Stimulated activated CD4-positive, alpha-beta T cell treated with anti-CD3 and anti-CD28 coated beads, Interleukin-1b, Interleukin-23, amount 100 ng/mL, for 4 hours (primary cell): Measurements from ENCODE around the gene SNCB.

Source experiments
- DNase-seq, 2 donors: peaks; one replicate each; pipeline ENCODE4 v3.0.0-alpha.2; 2020; ENCODE audit warnings: low read depth in 2 of 2

The SNCB gene

DNA sequence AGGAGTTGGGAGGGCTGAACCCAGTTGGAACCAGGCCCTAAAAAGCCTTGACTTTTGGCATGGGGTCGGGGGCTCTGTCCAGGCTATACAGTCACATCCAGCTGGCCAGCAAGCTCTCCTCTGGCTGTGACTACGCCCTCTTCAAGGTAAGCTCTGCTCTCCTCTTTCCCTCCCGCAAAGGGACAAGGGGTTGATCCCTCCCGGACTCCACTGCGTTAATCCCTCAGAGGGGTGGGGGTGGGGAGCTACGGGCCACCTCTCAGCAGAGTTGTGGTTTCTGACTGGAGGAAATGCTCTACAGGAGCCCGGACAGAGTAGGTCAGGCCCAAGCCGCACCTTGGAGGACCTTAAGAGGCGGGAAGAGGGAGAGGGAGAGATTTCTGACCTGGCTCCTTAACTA is 14.0 kb upstream of the SNCB start:
- DNase-seq, result no peak

DNA sequence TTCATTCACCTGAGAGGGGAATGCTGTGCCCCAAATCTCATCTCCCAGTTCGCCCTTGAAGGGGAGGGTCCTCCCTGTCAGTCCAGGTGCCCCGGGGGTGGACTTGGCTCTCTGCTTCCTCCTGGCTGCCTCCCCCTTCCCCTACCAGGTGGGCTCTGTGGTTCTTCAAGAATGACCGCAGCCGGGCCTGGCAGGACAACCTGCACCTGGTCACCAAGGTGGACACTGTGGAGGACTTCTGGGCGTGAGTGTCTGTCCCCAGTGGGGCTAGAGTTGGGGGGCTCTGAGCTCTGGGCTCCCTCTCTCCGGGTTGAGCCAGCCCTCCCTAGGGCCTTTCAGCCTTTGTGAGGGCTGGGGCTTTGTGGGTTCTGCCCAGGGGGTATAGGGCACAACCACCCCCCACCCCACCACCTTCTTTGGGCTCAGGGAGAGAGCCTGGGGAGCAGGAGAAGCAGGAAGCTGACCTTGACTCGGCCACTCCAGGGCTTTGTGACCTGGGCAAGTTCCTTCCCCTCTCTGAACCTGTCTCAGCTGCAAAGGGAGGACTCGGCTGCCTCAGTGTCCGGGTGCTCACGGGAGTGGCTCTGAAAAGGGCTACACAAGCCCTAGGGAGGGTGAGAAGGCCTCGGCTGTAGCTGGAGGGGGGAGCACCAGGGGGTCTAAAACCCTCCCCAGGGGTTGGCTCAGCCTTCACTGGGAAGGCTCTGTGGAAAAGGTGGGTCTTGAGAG is 13.3 kb upstream of the SNCB start:
- no peak for DNase-seq

DNA sequence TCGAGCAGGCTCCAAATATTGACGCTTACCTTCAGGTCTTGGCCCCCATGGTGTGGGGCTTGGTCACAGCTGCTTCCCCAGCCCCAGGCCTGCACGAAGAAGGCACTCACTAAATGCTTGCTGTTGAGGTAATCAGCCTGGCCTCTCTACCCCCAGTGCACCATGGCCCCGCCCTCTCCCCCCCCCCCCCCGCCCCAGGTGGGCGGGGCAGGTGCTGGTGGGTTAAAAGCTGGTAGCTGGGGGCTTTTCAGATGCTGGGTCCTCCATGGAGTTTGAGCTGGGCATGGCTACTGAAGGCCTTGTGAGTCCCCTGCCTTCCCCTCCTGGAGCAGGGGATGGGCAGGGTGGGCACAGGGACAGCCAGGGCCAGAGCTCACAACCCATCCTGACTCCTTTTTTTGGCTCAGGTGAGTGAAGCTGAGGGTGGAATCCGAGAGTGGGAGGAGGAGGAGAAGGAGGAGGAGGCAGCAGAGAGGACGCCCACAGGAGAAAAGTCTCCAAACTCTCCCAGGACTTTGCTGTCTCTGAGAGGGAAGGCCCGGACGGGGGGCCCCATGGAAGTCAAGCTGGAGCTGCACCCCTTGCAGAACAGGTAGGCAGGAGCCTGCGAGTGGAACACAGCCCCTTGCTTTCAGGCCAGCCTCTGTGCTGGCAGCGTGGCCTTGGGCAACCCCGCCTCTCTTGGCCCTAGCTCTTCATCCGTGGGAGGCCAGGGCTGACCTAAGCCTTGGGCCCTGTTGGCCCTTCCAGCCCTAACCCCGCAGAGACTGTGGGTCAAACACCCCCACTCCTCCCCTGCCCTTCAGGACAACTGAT is 12.5 kb upstream of the SNCB start:
- DNase-seq, result no peak

DNA sequence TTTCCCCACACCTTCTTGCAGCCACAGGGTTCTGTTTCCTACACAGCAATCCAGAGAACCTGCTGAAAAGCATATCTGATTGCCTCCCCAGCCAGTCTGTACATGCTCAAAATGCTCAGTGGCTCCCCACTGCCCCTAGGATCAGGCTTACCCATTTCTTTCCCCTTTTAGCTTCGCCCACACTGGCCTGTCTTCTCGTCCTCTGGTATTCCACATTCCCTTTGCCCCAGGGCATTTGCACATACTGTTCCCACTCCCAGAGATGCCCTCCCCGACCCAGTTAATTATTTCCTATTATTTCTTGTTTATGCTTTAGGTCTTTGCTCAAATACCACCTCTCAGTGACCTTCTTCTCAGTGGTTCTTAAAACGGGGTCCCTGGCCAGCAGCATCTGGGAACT is 10.3 kb upstream of the SNCB start:
- DNase-seq, result no peak

DNA sequence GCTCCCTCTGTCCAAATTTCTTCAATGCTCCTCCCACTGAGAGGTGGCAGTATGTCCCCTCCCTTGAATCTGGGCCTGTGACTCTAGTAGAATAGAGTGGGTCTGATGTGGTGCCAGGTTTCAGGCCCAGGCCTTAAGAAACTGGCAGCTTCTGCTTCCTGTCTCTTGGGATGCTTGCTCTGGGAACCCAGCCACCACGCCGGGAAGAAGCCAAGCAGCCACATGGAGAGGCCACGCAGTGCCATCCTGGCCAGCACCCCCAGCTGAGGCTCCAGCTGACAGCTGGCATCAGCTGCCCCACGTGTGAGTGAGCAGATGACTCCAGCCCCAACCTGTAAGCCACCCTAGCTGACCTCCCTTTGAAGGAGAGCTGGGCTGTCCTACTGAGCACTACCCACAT is 9.6 kb upstream of the SNCB start:
- DNase-seq, result no peak

DNA sequence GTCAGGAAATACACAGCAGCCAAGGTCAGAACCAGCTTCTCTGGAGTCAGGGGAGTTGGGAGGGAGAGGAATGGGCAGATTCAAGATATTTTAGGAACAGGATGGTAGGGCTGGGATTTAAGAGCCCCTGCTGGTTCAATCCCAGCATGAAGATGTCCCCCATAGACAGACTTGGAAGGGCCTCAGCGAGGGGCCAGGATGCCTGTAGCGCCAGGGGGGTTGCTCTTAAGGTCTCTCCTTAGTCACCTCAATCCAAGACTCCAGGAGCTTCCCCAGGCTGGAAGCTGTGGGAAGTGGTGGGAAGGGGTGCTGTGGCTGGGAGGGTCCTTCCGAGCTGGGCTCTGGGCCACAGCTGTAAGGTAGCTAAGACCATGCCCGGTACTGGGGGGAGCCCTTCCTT is 8.9 kb upstream of the SNCB start:
- DNase-seq, result no peak

DNA sequence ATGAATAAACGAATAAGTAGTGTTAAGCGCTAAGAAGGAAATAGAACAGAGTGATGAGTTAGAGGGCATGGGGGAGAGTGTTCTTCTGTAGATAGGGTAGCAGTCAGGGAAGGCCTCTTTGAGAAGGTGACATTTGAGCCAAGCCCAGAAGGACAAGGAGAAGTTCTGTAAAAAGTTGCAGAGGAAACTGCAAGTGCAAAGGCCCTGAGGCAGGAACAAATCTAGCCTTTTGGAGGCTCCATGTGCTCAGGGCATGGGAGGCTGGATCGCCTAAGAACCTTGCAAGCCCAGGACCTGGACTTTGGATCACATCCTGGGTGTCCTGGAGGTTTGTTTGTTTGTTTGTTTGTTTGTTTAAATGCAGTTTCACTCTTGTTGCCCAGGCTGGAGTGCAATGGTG is 8.1 kb upstream of the SNCB start:
- no peak for DNase-seq

DNA sequence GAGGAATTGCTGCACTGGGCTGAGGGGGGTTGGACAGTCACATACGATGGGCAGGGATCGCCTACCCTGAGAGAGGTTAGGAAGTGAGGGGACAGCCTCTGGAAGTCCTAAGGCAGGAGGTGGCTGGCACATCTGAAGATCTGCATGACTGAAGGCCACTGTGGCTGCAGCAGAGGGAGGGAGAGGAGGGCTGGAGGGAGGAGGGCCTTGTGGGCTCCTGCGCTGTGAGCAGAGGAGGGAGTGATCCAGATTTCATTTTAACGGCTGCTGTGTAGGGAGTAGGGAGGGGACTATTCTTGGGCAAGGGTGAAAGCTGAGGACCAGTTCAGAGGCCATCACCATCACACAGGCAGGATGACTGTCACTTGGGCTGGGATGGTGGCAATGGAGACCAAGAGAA is 7.2 kb upstream of the SNCB start:
- DNase-seq, result no peak

DNA sequence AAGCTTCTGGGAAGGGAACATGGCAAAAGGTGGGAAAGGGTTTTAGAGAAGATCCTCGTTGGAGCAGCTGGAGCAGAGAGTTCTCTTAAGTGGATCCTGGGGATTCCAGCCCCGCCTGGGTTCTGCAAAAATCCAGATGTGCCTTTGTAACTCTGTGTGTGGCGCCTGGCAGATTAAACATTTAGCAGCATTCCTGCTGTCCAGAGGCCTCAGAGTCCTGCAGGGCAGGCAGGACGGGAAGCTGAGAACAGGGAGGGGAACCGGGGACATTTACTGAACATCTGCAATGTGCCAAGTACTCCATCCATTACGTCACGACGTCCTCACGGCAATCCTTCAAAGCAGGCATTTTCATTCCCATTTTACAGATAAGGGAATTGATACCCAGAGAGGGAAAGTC is 6.1 kb upstream of the SNCB start:
- no peak for DNase-seq

DNA sequence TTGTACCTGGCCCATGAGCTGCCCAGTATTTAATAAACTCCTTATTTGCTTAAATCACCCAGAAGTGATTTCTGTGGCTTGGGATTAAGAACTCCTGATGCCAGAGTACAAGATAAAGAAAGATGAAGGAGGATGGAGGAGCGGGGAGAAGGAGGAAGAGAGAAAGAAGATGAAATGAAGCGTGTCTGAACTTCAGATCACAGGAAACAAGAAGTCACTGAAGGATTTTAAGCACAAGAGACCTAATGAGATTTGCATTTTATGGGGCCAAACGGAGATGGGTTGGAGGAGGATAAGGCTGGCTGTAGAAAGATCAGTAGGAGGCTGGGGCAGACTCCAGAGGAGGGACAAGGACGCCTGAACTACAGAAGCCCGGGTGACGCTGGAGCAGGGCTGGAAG is 3.3 kb upstream of the SNCB start:
- no peak for DNase-seq

DNA sequence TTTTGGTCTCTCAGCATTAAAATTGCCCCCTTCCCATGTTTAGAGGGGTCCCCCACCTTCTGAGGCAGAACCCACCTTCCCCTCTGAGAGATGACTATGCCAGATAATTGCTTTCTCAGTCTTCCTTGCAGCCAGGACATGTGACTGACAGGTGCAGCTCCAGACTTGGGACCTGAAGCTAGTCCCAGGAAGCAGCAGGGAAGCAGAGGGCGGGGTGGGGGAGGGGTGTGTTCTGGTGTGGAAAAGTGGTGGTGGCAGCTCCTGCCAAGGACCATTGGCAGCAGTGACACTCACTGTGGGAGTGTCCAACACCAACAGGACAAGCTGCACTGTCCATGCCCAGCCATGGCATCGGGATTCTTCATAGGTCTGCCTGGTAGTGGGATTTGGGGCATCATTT is 2.4 kb upstream of the SNCB start:
- DNase-seq, result no peak

DNA sequence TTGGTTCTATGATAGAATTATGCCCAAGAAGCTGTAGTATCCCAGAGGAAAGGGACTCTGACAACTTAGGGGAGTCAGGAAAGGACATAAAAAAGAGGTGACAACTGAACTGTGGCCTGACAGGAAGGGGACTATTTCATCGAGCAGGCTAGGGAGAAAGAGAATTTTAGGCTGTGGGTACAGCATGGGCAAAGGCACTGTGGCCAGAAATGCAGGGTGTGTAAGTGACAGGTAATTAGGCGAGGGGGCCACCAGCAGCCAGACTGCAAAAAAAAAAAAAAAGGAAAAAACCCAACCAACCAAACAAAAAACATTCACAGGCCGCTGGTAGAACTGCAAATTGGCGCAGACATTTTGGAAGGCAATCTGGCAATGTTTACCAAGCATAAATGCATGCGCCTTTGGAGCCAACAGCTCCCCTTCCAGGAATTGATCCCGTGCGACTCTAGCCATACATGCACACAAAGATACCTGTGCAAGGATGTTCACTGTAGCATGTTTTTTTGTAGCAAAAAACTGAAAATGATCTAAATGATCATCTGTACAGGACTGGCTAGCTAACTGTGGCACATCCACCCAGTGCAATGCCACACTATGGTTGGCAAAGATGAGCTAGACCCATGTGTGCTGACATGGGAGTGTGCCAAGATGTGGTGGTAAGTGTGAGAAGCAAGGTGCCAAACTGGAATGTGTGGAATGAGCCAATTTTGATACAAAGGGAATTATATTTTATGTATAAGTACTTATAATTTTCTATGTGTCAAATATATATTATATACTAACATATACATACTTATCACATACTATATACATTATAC is 1.3 kb upstream of the SNCB start:
- no peak for DNase-seq

DNA sequence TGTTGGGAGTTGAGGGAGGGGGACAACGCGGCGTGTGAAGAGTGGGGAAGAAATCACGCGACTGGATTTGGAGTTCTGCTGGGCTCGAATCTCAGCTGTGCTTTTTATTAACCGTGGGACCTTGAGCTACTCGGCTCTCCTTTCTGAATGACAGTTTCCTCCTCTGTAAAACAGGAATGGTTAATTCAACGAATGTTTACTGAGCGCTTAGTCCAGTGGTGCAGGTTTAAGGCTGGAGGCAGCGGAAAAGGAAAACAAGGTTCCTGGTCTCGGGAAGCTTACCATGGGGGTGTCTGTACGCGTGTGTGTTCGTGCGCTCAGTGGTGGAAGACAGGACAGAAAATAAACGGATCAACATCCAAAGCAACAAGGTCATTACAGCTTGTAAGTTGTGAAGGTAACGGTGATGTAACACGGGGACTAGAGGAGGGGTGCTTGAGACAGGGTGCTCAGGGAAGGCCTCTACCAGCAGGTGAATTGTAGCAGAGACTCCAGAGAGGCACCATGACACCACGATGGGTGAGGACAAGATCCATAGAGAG is 418 bp upstream of the SNCB start:
- no peak for DNase-seq

DNA sequence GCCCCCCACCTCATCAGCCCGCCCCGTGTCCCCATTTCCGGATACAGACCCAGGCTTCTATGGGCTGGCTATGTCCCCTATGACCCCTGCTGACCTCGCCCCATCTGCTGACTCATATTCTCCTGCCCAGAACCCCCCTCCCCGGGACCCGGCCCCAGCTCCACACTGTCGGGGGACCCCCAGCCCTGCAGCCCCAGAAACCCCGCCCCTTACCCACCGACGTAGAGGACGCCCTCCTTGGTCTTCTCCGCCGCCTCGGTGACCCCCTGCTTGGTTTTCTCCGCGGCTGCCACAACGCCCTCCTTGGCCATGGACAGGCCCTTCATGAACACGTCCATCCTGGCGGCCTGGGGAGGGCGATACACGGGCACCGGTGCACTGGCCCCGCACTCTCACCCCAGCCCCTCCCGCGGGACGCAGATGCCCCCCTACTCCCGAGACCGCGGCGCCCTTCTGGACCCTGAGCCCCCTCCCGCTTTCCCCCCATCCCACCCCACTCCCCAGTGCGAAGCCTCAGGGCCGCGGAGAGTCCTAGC is 949 bp downstream of the SNCB start:
- no peak for DNase-seq

DNA sequence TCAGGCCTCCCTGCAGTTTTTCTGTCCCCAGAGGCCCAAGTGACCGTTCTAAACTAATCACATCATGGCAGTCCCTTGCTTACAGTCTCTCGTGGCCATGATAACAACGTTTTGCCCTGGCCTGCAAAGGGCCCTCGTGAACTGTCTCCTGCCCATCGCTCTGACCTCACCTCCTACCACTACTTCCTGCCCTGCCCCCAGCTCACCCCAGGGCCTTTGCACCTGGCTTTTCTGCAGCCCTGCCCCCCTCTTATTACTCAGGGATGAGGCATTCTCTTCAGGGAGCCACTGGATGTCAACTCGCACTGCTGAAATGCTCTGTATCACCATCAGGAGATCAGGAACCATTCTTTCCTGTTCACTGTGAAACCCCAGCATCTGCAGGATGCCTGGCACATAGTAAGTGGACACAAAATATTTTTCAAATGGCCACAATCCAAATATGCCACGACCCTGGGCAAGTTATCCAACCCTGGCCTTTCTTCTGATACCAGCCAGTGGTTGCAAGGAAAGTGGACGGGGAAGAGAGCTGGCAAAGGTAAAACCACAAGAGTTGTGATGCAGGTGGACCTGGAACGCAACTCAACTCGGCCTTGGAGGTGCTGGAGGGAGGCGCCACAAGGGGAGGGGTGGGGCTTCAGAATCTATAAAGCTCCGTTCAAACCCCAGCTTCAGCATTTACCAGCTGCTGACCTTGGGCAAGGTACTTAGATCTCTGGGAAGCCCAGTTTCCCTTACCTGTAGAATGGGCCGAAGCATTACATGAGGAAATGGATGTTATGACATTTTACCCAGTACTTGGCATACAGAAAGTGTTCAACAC is 1.7 kb downstream of the SNCB start:
- no peak for DNase-seq

DNA sequence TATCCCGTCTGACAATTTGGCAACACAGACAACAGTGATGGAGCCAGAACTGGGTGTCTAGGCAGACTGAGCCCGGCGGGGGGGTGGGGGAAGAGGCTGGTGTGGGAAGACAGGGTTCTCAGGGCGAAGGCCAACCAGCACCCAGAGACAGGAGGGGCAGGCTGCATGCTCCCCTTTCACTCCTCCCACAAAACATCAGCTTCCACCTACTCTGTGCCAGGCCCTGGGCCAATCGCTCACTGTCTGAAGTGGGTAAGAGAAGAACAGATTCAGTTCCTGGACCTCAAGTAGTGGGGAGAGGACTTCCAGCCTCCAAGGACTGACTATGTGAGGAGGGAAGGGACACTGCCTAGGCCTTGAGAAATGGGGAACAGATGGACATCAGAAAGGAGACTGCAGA is 2.8 kb downstream of the SNCB start:
- no peak for DNase-seq

DNA sequence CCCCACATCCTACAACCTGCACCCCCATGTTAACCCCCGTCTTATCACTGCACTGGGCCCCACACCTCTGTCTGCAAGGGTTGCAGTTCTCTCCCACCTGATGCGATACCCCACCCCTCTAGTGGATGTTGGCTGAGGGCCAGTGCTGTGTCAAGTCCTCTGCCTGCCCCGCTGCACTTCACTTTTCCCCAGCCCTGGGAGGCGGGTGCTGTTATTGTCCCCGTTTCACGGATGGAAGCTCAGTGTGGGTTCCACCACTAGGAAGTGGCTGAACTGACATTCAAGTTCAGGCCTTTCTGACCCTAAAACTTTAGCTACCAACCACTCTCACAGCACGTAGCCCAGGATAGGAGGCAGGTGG is 3.5 kb downstream of the SNCB start:
- DNase-seq, result no peak

DNA sequence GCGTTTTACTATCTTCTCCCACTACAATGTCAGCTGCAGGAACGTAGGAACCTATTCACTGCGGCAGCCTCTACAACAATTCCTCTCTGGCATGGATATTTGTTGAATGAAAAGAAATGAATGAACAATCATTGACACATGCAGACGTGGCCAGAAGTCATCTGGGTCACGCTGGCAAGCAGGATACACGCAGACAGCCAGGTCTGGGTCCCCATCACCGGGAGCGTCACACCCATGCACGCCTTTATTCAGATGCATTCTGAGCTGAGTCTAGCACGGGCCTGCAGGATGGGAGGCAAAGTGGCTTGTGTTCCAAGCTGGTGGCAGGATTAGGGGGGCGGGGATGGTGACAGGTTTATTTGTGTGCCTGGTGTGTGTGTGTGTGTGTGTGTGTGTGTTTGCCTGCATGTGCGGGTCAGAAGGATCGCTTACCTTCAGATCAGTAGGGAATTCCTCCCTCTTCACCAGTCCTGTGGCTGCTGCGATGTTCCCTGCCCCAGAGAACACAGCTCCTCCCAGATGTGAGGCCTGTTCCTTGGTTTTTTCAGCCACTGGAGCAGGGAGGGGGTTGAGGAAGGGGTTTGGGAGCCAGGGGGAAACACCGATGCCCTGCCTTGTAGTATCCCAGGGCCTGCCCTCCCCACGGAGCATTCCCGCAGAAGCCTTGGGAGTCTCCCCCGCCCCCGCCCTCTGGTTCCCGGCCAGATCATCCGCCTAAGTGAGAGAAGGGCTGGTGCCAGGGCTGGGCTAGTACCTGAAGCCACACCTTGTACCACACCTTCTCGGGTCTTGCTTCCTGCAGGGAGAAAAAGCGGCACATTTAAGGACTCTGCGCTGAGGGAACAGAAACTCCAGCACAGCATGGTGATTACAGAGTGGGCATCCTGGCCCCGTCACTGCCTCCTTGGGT is 4.1 kb downstream of the SNCB start:
- DNase-seq, result no peak

DNA sequence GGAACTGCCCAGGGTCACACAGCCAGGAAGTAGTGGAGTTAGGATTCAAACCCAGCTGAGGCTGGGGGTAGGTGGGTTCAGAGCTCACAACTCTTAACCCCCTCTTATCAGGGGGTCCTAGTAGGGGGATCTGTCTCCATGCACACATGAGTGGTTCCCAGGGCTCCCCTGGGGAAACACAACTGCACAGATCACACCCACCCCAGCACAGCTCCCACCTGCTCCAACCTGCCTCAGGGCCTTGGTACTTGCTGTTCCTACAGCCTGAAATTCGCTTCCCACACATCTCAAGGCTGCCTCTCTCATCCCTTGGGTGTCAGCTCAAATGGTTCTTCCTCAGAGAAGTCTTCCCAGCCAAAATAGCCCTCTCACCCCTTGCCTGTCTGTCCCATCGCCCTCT is 4.8 kb downstream of the SNCB start:
- no peak for DNase-seq

DNA sequence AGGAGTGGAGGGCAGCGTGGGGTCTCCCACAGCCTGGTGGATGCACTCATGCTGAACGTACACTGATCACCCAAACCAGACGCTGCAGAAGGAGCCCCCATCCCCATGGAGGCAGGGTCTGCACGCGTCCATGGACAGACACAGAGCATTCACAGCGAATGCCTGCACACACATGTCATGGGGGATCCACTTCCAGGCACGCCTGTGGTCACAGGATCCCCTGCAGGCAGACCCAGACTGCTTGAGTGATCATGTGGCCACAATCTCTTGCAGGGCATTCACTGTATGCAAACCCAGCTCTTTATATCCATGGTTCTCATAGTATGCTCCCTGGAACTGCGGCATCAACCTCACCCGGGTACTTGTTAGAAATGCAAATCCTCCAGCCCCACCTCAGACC is 5.4 kb downstream of the SNCB start:
- DNase-seq, result no peak
